HG02759 (cell line): ENCODE results near the gene FAM174C.
A peak's percentile ranks its signal among the peaks of the same experiment; 100 is the strongest.

Experiments
- ATAC-seq: cut with Tn5 transposase; IDR thresholded peaks from one replicate; pipeline ENCODE4 v1.9.1; 2021; ENCODE audit warnings: mild to moderate bottlenecking, moderate library complexity; ENCODE audit not compliant: unreplicated experiment

The FAM174C gene

GRCh38 chr19:1275260-1275975, at the start of gene FAM174C:
Gene FAM174C (plus strand): TSS chr19:1275530. CDS start chr19:1275550, 20 bp downstream.
- peak; percentile 78 for ATAC-seq

- ATAC-seq: no peak
Measured at GRCh38 chr19:1226227-1226518, 49.2 kb upstream of the FAM174C start.

GRCh38 chr19:1226522-1227303, 48.6 kb upstream of the FAM174C start:
- no peak for ATAC-seq

- ATAC-seq: no peak
Measured at GRCh38 chr19:1227304-1228054, 47.9 kb upstream of the FAM174C start.

- ATAC-seq: no peak
Measured at GRCh38 chr19:1228161-1228957, 47.0 kb upstream of the FAM174C start.

- no peak for ATAC-seq
Measured at GRCh38 chr19:1229056-1229923, 46.0 kb upstream of the FAM174C start.

GRCh38 chr19:1229924-1230782, 45.2 kb upstream of the FAM174C start:
- no peak for ATAC-seq

- ATAC-seq: no peak
Measured at GRCh38 chr19:1230783-1231489, 44.4 kb upstream of the FAM174C start.

- ATAC-seq: no peak
Measured at GRCh38 chr19:1231729-1232637, 43.3 kb upstream of the FAM174C start.

GRCh38 chr19:1232652-1233072, 42.7 kb upstream of the FAM174C start:
- no peak for ATAC-seq

GRCh38 chr19:1233115-1233667, 42.1 kb upstream of the FAM174C start:
- ATAC-seq: no peak

GRCh38 chr19:1234051-1234954, 41.0 kb upstream of the FAM174C start:
- no peak for ATAC-seq

GRCh38 chr19:1234955-1235380, 40.4 kb upstream of the FAM174C start:
- no peak for ATAC-seq

GRCh38 chr19:1235625-1236538, 39.4 kb upstream of the FAM174C start:
- no peak for ATAC-seq

GRCh38 chr19:1236576-1236975, 38.8 kb upstream of the FAM174C start:
- ATAC-seq: no peak
